Trophoblast cell (in vitro differentiated cells and primary cell): ENCODE data around the gene BOLA2.
"Not testable (repeated sequence)": the region's sequence is repeated elsewhere in the genome, so short reads cannot be mapped to it uniquely, and the experiment has no call there.

Experiments
- DNase-seq, 2 donors: peaks; one replicate each; pipeline ENCODE4 v3.0.0-alpha.2; 2016
- H2AFZ ChIP-seq: 2 replicates; pipeline ENCODE4 v1.6.1; 2013; ENCODE audit warnings: low read length, moderate library complexity, mild to moderate bottlenecking; ENCODE audit not compliant: insufficient read depth, poor library complexity
- H2AK5ac ChIP-seq: 2 replicates; pipeline ENCODE4 v1.6.1; 2013; ENCODE audit warnings: mild to moderate bottlenecking, low read length
- H2BK120ac ChIP-seq: 2 replicates; pipeline ENCODE4 v1.6.1; 2013; ENCODE audit warnings: low read length, mild to moderate bottlenecking, moderate library complexity; ENCODE audit not compliant: insufficient read depth, poor library complexity
- H2BK12ac ChIP-seq: 2 replicates; pipeline ENCODE4 v1.6.1; 2013; ENCODE audit warnings: mild to moderate bottlenecking, low read length, moderate library complexity
- H2BK5ac ChIP-seq: 2 replicates; pipeline ENCODE4 v1.6.1; 2013; ENCODE audit warnings: low read length, low read depth, moderate library complexity, mild to moderate bottlenecking; ENCODE audit not compliant: poor library complexity
- H3K14ac ChIP-seq: 2 replicates; pipeline ENCODE4 v1.6.1; 2013; ENCODE audit warnings: mild to moderate bottlenecking, low read length
- H3K18ac ChIP-seq: 2 replicates; pipeline ENCODE4 v1.6.1; 2013; ENCODE audit warnings: mild to moderate bottlenecking, low read length
- H3K23ac ChIP-seq: 2 replicates; pipeline ENCODE4 v1.6.1; 2013; ENCODE audit warnings: low read length
- H3K27ac ChIP-seq: 2 replicates; pipeline ENCODE4 v1.5.1; 2013; ENCODE audit warnings: low read depth, mild to moderate bottlenecking, inconsistent platforms, low read length, moderate library complexity
- H3K27me3 ChIP-seq: 2 replicates; pipeline ENCODE4 v1.6.1; 2013; ENCODE audit warnings: inconsistent platforms, mild to moderate bottlenecking, low read length, moderate library complexity; ENCODE audit not compliant: insufficient read depth
- H3K36me3 ChIP-seq, 2 experiments: 1 replicate in 1 of 2; 2 replicates in 1 of 2; pipeline ENCODE4 v1.6.1; 2013; ENCODE audit warnings: low read length in 2 of 2, mild to moderate bottlenecking in 2 of 2, moderate library complexity in 1 of 2; ENCODE audit not compliant: insufficient read depth in 2 of 2, control insufficient read depth in 1 of 2
- H3K4ac ChIP-seq: 2 replicates; pipeline ENCODE4 v1.6.1; 2013; ENCODE audit warnings: low read depth, mild to moderate bottlenecking, low read length, moderate library complexity
- H3K4me1 ChIP-seq, 2 experiments: 1 replicate in 1 of 2; 2 replicates in 1 of 2; pipeline ENCODE4 v1.6.1; 2013; ENCODE audit warnings: low read length in 2 of 2, mild to moderate bottlenecking in 2 of 2, moderate library complexity in 1 of 2; ENCODE audit not compliant: insufficient read depth in 2 of 2, control insufficient read depth in 1 of 2
- H3K4me2 ChIP-seq: 2 replicates; pipeline ENCODE4 v1.6.1; 2013; ENCODE audit warnings: inconsistent platforms, mild to moderate bottlenecking, low read length, moderate library complexity
- H3K4me3 ChIP-seq: 2 replicates; pipeline ENCODE4 v1.5.1; 2013; ENCODE audit warnings: mild to moderate bottlenecking, low read depth, low read length, inconsistent platforms
- H3K79me1 ChIP-seq: one replicate; pipeline ENCODE4 v1.6.1; 2013; ENCODE audit warnings: low read length
- H3K79me2 ChIP-seq: 2 replicates; pipeline ENCODE4 v1.6.1; 2013; ENCODE audit warnings: low read length, mild to moderate bottlenecking; ENCODE audit not compliant: control insufficient read depth, insufficient read depth, poor library complexity
- H3K9ac ChIP-seq: 2 replicates; pipeline ENCODE4 v1.6.1; 2013; ENCODE audit warnings: mild to moderate bottlenecking, low read length
- H3K9me3 ChIP-seq: 2 replicates; pipeline ENCODE4 v1.6.1; 2013; ENCODE audit warnings: low read depth, mild to moderate bottlenecking, control low read depth, inconsistent platforms, low read length; ENCODE audit not compliant: insufficient read depth
- H4K12ac ChIP-seq: 2 replicates; pipeline ENCODE4 v1.6.1; 2013; ENCODE audit warnings: low read depth, mild to moderate bottlenecking, low read length, moderate library complexity
- H4K8ac ChIP-seq: 2 replicates; pipeline ENCODE4 v1.6.1; 2013; ENCODE audit warnings: low read depth, mild to moderate bottlenecking, low read length, moderate library complexity
- H4K91ac ChIP-seq: one replicate; pipeline ENCODE4 v1.6.1; 2013; ENCODE audit warnings: low read depth, mild to moderate bottlenecking, low read length, moderate library complexity
- WGBS: extraction: QIAGEN DNeasy Blood & Tissue Kit; methylation state at CpG from one replicate; pipeline ENCODE4 v1.1.7; 2013; ENCODE audit warnings: missing lambda C conversion rate; ENCODE audit not compliant: insufficient read length, insufficient coverage; ENCODE audit errors: extremely low coverage; 5-methylcytosine and 5-hydroxymethylcytosine counted together

Gene BOLA2

DNA sequence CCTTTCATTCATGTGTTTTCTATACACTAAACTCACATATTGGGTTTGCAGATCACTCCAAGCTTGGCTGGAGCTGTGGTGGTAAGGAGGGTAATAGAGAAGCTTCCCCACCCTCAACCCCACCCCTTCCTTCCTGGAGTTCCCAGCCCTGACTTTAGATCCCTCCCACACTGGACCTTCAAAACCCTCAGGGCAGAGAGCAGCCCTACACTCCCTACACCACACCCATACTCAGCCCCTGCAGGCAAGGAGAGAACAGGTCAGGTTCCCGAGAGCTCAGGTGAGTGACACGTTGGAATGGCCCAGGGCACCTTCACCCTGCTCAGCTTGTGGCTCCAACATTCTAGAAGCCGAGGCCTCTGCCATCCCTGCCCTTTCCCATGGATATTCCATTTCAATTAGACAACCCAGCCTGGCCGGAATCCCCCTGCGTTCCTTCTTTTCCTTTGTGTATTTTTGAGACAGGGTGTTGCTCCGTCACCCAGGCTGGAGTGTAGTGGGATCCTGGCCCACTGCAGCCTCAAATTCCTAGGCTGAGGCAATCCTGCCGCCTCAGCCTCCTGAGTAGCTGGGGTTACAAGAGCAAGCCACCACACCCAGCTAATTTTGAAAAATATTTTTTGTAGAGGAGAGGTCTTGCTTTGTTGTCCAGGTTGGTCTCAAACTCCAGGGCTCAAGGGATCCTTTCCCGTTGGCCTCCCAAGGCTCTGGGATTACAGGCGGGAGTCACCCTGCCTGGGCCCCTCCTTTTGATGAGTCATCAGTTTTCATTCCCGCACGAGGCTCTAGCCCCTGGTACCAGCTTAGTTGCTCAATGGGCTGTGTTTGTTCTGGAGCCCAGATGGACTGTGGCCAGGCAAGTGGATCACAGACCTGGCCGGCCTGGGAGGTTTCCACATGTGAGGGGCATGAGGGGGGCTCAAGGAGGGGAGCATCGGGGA, 5.8 kb upstream of the BOLA2 start, which contains the start of gene SULT1A4:
TSS of gene SULT1A4 (plus strand) at position 208 of the 941 bp plus-strand sequence. CDS start 1,473 bp downstream, outside the sequence.
- H4K12ac ChIP-seq, H2BK12ac ChIP-seq, H3K27me3 ChIP-seq, H4K91ac ChIP-seq, H3K4me1 ChIP-seq, H2BK5ac ChIP-seq, H3K4me2 ChIP-seq, H3K14ac ChIP-seq, H3K18ac ChIP-seq, H3K9me3 ChIP-seq, H3K4me3 ChIP-seq, H3K9ac ChIP-seq, H3K79me1 ChIP-seq, H3K4ac ChIP-seq, H3K36me3 ChIP-seq, H3K23ac ChIP-seq, H2BK120ac ChIP-seq, DNase-seq, H4K8ac ChIP-seq, H2AK5ac ChIP-seq, H2AFZ ChIP-seq, H3K79me2 ChIP-seq, H3K27ac ChIP-seq: not testable (repeated sequence)
- WGBS, result no CpG with 5 or more reads among the region's 13 CpGs

DNA sequence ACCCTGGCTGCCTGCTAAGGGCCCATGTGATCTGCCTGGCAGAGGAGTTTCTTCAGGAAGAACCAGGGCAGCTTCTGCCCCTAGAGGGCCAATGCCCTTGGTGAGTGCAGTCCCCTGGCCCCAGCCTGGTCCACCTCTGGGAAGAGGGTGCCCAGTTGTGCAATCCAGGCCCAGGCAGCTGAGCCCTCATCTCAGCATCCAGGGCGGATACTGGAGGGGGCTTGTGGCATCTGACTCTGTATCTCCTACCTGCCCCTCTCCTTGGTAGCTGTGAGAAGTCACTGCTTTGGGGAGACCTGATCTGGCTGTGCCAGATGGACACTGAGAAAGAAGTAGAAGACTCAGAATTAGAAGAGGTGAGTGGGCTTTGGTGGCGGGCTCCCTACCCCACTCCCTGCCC, 3.5 kb upstream of the BOLA2 start:
- H3K4me1 ChIP-seq, H3K9ac ChIP-seq, H2BK120ac ChIP-seq, H2BK5ac ChIP-seq, H4K12ac ChIP-seq, H3K9me3 ChIP-seq, H3K36me3 ChIP-seq, DNase-seq, H3K14ac ChIP-seq, H2BK12ac ChIP-seq, H3K18ac ChIP-seq, H2AK5ac ChIP-seq, H3K27ac ChIP-seq, H4K8ac ChIP-seq, H3K23ac ChIP-seq, H3K4me2 ChIP-seq, H2AFZ ChIP-seq, H3K4me3 ChIP-seq, H3K4ac ChIP-seq, H4K91ac ChIP-seq, H3K27me3 ChIP-seq, H3K79me2 ChIP-seq, H3K79me1 ChIP-seq: not testable (repeated sequence)
- WGBS, result no CpG with 5 or more reads among the region's 2 CpGs

DNA sequence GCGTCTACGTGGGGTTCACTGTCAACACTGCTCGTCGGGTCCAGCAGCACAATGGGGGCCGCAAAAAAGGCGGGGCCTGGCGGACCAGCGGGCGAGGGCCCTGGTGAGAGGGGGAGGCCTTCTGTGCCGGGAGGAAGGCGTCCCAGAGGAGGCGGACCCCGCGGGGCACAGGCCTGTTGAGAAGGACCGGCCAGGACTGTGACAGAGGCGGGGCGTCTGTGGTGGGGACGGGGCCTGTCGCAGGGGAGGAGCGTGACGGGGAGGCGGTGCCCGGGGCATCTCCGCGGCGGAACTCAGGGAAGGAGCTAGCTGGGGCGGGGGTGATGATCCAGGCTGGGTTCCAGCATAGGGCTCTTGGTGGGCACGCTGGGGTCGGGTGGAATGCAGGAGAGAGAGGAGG, 677 bp upstream of the BOLA2 start:
- not testable (repeated sequence) for H2BK120ac ChIP-seq, H2AFZ ChIP-seq, H3K9ac ChIP-seq, H2BK12ac ChIP-seq, H3K18ac ChIP-seq, H3K36me3 ChIP-seq, H4K12ac ChIP-seq, H3K4ac ChIP-seq, H3K14ac ChIP-seq, H2AK5ac ChIP-seq, H3K4me1 ChIP-seq, H3K79me1 ChIP-seq, H3K79me2 ChIP-seq, H2BK5ac ChIP-seq, H3K9me3 ChIP-seq, H3K27me3 ChIP-seq, DNase-seq, H3K4me3 ChIP-seq, H4K8ac ChIP-seq, H3K4me2 ChIP-seq, H4K91ac ChIP-seq, H3K23ac ChIP-seq, H3K27ac ChIP-seq
- no CpG with 5 or more reads among the region's 29 CpGs for WGBS

DNA sequence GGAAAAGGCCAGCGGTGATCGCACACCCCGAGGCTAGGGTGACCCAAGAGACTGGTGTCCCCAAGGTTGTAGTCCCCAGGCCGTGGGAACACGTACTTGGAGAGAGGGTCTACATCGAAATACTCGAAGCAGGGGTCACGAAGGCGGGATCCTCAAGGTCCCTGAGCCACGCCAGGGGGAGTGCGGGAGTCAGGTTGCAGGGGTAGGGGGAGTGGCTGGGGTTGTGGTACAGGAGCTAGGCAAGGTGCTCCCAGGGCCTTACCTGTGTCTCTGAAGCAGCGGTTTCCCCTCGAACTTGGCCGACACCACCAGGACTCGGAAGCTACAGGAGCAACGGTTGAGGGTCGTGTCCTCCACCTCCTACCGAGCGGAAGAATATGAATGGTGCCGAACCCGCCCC, 397 bp downstream of the BOLA2 start:
- H3K4ac ChIP-seq, H4K8ac ChIP-seq, H3K36me3 ChIP-seq, H3K23ac ChIP-seq, H3K79me2 ChIP-seq, H3K4me2 ChIP-seq, H3K14ac ChIP-seq, H2AFZ ChIP-seq, H4K12ac ChIP-seq, H3K18ac ChIP-seq, H3K4me1 ChIP-seq, H2BK12ac ChIP-seq, H2BK120ac ChIP-seq, H3K9ac ChIP-seq, H3K4me3 ChIP-seq, DNase-seq, H3K27me3 ChIP-seq, H2AK5ac ChIP-seq, H2BK5ac ChIP-seq, H3K79me1 ChIP-seq, H4K91ac ChIP-seq, H3K9me3 ChIP-seq, H3K27ac ChIP-seq: not testable (repeated sequence)
- WGBS, result no CpG with 5 or more reads among the region's 21 CpGs
